HG03432 (cell line): Measurements from ENCODE around the gene PPP2R5B.

Experiments
- ATAC-seq: cut with Tn5 transposase; IDR thresholded peaks from one replicate; pipeline ENCODE4 v1.9.1; 2021; ENCODE audit warnings: mild to moderate bottlenecking, moderate library complexity; ENCODE audit not compliant: unreplicated experiment

Gene PPP2R5B

GRCh38 chr11:64926689-64927088, 2.2 kb downstream of the PPP2R5B start:
- ATAC-seq: no peak

GRCh38 chr11:64928957-64929356, 4.5 kb downstream of the PPP2R5B start:
- no peak for ATAC-seq

- ATAC-seq: no peak
These were observed 5.1 kb downstream of the PPP2R5B start for GRCh38 chr11:64929625-64930024.

GRCh38 chr11:64930340-64930739, 5.9 kb downstream of the PPP2R5B start:
- ATAC-seq: no peak

GRCh38 chr11:64931290-64931689, 6.8 kb downstream of the PPP2R5B start:
- no peak for ATAC-seq

- ATAC-seq: no peak
These were observed 7.8 kb downstream of the PPP2R5B start for GRCh38 chr11:64932324-64932723.

GRCh38 chr11:64933213-64933934, 8.9 kb downstream of the PPP2R5B start:
- ATAC-seq: no peak

- no peak for ATAC-seq
These were observed 9.6 kb downstream of the PPP2R5B start for GRCh38 chr11:64933935-64934681.

- no peak for ATAC-seq
These were observed 10.3 kb downstream of the PPP2R5B start for GRCh38 chr11:64934682-64935358.

GRCh38 chr11:64935359-64936081, 11.0 kb downstream of the PPP2R5B start, which contains the start of gene GPHA2:
TSS of gene GPHA2 (minus strand) at chr11:64935893. CDS start at chr11:64935460, 433 bp downstream.
- ATAC-seq: no peak

GRCh38 chr11:64936539-64936938, 12.1 kb downstream of the PPP2R5B start:
- no peak for ATAC-seq

- no peak for ATAC-seq
These were observed 22.8 kb downstream of the PPP2R5B start for GRCh38 chr11:64947208-64947814.

GRCh38 chr11:64951529-64951928, 27.0 kb downstream of the PPP2R5B start:
- no peak for ATAC-seq

- no peak for ATAC-seq
These were observed 29.7 kb downstream of the PPP2R5B start for GRCh38 chr11:64954201-64954600.

- ATAC-seq: no peak
These were observed 35.0 kb downstream of the PPP2R5B start for GRCh38 chr11:64959498-64959897.

- no peak for ATAC-seq
These were observed 36.2 kb downstream of the PPP2R5B start for GRCh38 chr11:64960719-64961118.

GRCh38 chr11:64963072-64963631, 38.7 kb downstream of the PPP2R5B start:
- no peak for ATAC-seq

- no peak for ATAC-seq
These were observed 42.9 kb downstream of the PPP2R5B start for GRCh38 chr11:64967375-64967774.

- ATAC-seq: no peak
These were observed 44.7 kb downstream of the PPP2R5B start for GRCh38 chr11:64969209-64969608.

- no peak for ATAC-seq
These were observed 46.3 kb downstream of the PPP2R5B start for GRCh38 chr11:64970731-64971151.
